ENCODE data around the gene GIMD1.
A peak's percentile ranks its signal among the peaks of the same experiment; 100 is the strongest.

The GIMD1 gene

DNA sequence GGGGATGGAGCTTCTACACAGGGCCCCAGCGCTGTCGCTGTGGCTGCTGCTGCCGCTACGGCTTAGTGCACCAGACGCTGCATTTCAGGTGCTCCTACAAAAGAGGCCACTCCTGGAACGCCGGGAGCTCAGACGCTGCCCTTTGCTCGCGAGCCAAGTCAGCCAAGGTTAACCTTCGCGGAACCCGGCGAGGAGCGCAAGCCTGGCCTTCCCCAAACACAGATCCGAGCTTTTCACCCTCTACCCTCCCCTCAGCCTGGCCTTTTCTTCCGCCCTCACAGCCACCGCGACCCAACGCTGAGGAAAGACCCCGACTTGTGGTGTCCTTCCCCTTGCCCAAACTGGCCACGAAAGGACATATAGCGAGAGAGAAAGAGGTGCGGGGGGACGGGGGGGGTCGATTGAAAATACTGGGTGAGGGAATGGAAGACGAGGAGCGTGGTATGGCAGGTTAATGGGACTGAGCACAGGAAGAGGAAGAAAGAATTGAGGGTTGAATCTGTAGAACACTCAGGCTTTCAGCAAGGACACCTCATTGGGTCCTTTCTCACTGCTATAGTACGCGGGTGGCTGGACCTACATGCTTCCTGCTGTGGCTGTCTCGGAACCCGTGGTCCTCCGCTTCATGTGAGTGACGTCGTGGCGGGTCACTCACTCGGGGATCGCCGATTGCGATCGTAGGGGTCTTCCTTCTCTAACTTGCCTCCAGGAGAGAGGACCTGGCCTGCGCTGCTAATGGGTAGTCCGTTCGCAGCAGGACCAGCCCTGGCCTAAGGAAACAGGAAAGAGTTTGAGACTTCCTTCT lies 52.4 kb downstream of the GIMD1 start, which contains the start of the genes AIMP1 and TBCK:
TSS of gene AIMP1 (plus strand) at position 583 of the 805 bp plus-strand sequence. CDS start 8,460 bp downstream, outside the sequence.
TSS of gene TBCK (minus strand) at position 242 of the 805 bp plus-strand sequence. CDS start 7,249 bp downstream, outside the sequence.
- H3K9ac ChIP-seq (ENCODE audit: insufficient read length, low read depth), result peak within 1 kb of the TSS; percentile 87
- peaks cover 23% of the 10 kb centered on the region for H3K9me3 ChIP-seq (ENCODE audit: insufficient read depth, low read length)
- peaks cover 5% of the 10 kb centered on the region for H3K36me3 ChIP-seq (ENCODE audit: insufficient read depth, insufficient read length, low read length)
- no peaks in the 10 kb centered on the region for H3K4me1 ChIP-seq (ENCODE audit: insufficient read depth, insufficient read length)
- DNase-seq (ENCODE audit: low read depth, low spot score), result peak; percentile 74
- no peaks in the 10 kb centered on the region for H3K27me3 ChIP-seq (ENCODE audit: insufficient read depth, insufficient read length)
- H3K4me3 ChIP-seq (ENCODE audit: insufficient read length, low read depth), result peak within 1 kb of the TSS; percentile 87
- TF ChIP-seq ZNF274 (IDR thresholded peaks at IDR 0.05; ENCODE audit: low read depth, low read length) (no peak), SUZ12 (IDR thresholded peaks at IDR 0.05; ENCODE audit: extremely low read depth, insufficient read depth, insufficient read length) (no peak), YY1 (IDR thresholded peaks at IDR 0.05; ENCODE audit: insufficient read depth, insufficient read length) (no peak)

DNA sequence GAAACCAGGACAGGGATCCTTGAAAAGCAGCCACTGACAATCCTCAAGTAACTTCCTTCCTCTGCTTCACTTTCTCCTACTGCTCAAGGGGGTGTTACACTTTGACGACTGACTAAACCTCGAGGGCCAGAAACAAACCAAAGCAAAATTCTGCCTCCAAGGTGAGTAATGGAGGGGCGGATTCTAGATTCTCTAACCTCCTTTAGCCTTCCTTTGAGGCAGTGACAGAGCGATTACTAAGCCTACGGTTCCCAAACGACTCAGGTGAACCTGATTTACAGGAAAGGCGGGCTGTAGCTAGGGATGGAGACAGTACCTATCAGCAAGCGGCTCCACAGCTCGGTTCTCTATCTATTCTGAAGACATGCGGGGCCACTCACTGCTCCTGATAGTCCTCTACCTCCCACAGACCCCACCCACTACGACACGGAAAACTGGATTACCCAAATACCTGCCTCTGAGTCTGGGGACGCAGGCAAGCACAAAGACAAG lies 53.1 kb downstream of the GIMD1 start:
- Histone ChIP-seq H3K4me1 (ENCODE audit: insufficient read depth, insufficient read length) (no peaks in the 10 kb centered on the region), H3K9me3 (ENCODE audit: insufficient read depth, low read length) (peaks cover 20% of the 10 kb centered on the region), H3K4me3 (ENCODE audit: insufficient read length, low read depth) (peak overlapping the region; percentile 87), H3K27me3 (ENCODE audit: insufficient read depth, insufficient read length) (no peaks in the 10 kb centered on the region), H3K9ac (ENCODE audit: insufficient read length, low read depth) (peak overlapping the region; percentile 87), H3K36me3 (ENCODE audit: insufficient read depth, insufficient read length, low read length) (peaks cover under 1% of the 10 kb centered on the region)
- TF ChIP-seq SUZ12 (IDR thresholded peaks at IDR 0.05; ENCODE audit: extremely low read depth, insufficient read depth, insufficient read length) (no peak), YY1 (IDR thresholded peaks at IDR 0.05; ENCODE audit: insufficient read depth, insufficient read length) (no peak)
- DNase-seq (ENCODE audit: low read depth, low spot score), result no peak

DNA sequence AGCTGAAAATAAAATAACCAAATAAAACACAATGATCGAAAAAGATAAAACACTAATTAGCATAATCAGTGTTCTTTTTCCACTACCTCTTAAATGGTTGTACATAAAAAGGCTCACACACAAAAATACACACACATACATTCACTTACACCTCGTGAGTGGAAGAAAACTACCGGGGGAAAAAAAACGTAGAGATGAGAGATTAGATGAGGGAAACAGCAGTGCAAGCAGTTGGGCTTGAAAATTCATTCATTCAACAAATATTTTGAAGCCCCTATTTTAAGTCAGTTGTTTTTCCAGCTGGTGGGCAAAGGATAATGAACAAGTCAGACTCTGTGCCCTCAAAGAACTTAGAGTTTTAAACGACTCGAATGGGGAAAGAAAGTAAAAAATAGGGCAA lies 53.6 kb downstream of the GIMD1 start:
- peak overlapping the region; percentile 56 for H3K9ac ChIP-seq (ENCODE audit: insufficient read length, low read depth)
- TF ChIP-seq ZNF274 (IDR thresholded peaks at IDR 0.05; ENCODE audit: low read depth, low read length) (no peak), SUZ12 (IDR thresholded peaks at IDR 0.05; ENCODE audit: extremely low read depth, insufficient read depth, insufficient read length) (no peak)
- DNase-seq (ENCODE audit: low read depth, low spot score), result no peak

DNA sequence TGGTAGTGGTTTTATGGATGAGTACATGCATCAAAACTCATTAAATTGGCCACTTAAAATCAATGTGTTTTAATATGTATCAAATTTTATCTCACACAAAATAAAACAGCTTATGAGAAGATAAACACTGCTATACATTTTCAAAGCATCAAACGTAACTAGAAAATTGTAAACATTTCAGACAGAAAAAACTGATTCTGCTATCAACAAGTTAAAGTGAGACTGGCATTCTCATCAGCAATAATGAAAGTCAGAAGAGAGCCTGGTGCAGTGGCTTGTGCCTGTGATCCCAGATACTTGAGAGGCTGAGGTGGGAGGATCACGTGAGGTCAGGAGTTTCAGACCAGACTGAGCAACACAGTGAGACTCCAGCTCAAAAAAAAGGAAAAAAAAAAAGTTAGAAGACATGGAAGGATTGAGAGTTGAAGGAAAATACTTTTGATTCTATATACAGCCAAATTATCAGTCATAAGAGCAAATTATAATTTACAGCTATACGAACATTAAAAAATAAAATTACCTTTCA lies 55.5 kb downstream of the GIMD1 start:
- Histone ChIP-seq H3K4me1 (ENCODE audit: insufficient read depth, insufficient read length) (no peaks in the 10 kb centered on the region), H3K27me3 (ENCODE audit: insufficient read depth, insufficient read length) (no peaks in the 10 kb centered on the region), H3K9ac (ENCODE audit: insufficient read length, low read depth) (no peak overlapping the region), H3K9me3 (ENCODE audit: insufficient read depth, low read length) (no peaks in the 10 kb centered on the region), H3K36me3 (ENCODE audit: insufficient read depth, insufficient read length, low read length) (peaks cover 7% of the 10 kb centered on the region), H3K4me3 (ENCODE audit: insufficient read length, low read depth) (no peak overlapping the region)
- DNase-seq (ENCODE audit: low read depth, low spot score), result no peak
- no peak for TF ChIP-seq ZNF274 (IDR thresholded peaks at IDR 0.05; ENCODE audit: low read depth, low read length)
- no peak for TF ChIP-seq SUZ12 (IDR thresholded peaks at IDR 0.05; ENCODE audit: extremely low read depth, insufficient read depth, insufficient read length)
- no peak for TF ChIP-seq YY1 (IDR thresholded peaks at IDR 0.05; ENCODE audit: insufficient read depth, insufficient read length)

More for the DNA sequence above, 53.6 kb downstream of the GIMD1 start:
- Histone ChIP-seq H3K4me1 (ENCODE audit: insufficient read depth, insufficient read length) (no peaks in the 10 kb centered on the region), H3K9me3 (ENCODE audit: insufficient read depth, low read length) (peaks cover 15% of the 10 kb centered on the region), H3K27me3 (ENCODE audit: insufficient read depth, insufficient read length) (no peaks in the 10 kb centered on the region), H3K4me3 (ENCODE audit: insufficient read length, low read depth) (peak overlapping the region; percentile 87), H3K36me3 (ENCODE audit: insufficient read depth, insufficient read length, low read length) (no peaks in the 10 kb centered on the region)

DNA sequence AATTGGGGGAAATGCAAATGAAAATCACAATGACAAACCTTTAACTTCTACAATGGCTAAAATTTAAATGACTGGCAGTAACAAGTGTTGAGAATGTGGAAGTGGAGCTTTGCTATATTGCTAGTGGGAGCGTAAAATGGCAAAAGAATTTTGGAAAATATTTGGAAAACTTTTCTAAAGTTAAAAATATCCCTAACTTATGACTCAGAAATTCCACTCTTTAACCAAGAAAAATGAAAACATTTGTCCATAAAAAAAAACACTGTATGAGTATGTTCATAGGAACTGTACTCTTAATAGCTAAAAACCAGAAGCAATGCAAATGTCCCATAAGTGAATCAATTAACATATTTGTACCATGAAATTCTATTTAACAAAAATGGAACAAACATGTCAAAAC lies 56.2 kb downstream of the GIMD1 start:
- peaks cover 11% of the 10 kb centered on the region for H3K36me3 ChIP-seq (ENCODE audit: insufficient read depth, insufficient read length, low read length)
- TF ChIP-seq ZNF274 (IDR thresholded peaks at IDR 0.05; ENCODE audit: low read depth, low read length) (no peak), SUZ12 (IDR thresholded peaks at IDR 0.05; ENCODE audit: extremely low read depth, insufficient read depth, insufficient read length) (no peak), YY1 (IDR thresholded peaks at IDR 0.05; ENCODE audit: insufficient read depth, insufficient read length) (no peak)
- H3K9me3 ChIP-seq (ENCODE audit: insufficient read depth, low read length), result no peaks in the 10 kb centered on the region
- H3K4me1 ChIP-seq (ENCODE audit: insufficient read depth, insufficient read length), result no peaks in the 10 kb centered on the region
- H3K27me3 ChIP-seq (ENCODE audit: insufficient read depth, insufficient read length), result no peaks in the 10 kb centered on the region
- no peak for DNase-seq (ENCODE audit: low read depth, low spot score)
- no peak overlapping the region for H3K9ac ChIP-seq (ENCODE audit: insufficient read length, low read depth)
- no peak overlapping the region for H3K4me3 ChIP-seq (ENCODE audit: insufficient read length, low read depth)

All from NT2/D1 (cell line).